Measurements from ENCODE around the gene GPR12. TPM values are rescaled to one million over a fixed set of nuclear protein-coding genes. Genes with fewer than 3 reads are reported as not detected.

The GPR12 gene
- total RNA-seq, 2 donors from 2014 or later: 0.05 TPM; not detected in 1

DNA sequence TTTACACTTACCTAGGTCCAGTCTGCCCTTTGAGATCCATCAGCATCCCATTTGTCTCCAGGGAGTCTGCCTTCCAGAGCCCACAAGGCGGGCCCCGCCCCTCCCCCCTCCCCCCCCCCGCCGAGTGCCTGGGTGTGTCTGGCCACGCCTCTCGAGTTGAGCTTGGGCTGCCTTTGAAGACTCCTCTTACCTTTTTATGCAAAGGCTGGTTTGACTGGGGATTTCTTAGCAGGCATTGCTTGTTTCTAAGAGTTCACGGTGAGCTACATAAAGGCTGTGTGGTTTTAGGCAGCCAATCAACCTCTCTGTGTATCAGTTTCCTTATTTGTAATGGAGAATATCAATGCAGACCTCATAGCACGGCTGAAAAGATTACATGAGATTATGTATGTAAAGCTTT, 11.3 kb downstream of the GPR12 start:
- H3K4me3 ChIP-seq: no peak overlapping the region
- TF ChIP-seq POLR2AphosphoS5 (IDR thresholded peaks at IDR 0.05) (no peak), POLR2A (IDR thresholded peaks at IDR 0.05) (no peak)
- TF ChIP-seq, protein P1, sequence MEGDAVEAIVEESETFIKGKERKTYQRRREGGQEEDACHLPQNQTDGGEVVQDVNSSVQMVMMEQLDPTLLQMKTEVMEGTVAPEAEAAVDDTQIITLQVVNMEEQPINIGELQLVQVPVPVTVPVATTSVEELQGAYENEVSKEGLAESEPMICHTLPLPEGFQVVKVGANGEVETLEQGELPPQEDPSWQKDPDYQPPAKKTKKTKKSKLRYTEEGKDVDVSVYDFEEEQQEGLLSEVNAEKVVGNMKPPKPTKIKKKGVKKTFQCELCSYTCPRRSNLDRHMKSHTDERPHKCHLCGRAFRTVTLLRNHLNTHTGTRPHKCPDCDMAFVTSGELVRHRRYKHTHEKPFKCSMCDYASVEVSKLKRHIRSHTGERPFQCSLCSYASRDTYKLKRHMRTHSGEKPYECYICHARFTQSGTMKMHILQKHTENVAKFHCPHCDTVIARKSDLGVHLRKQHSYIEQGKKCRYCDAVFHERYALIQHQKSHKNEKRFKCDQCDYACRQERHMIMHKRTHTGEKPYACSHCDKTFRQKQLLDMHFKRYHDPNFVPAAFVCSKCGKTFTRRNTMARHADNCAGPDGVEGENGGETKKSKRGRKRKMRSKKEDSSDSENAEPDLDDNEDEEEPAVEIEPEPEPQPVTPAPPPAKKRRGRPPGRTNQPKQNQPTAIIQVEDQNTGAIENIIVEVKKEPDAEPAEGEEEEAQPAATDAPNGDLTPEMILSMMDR (IDR thresholded peaks at IDR 0.05): no peak
- DNase-seq (ENCODE audit: low spot score): no peak
- intact Hi-C loops (cut with DNase I): no loop called here
- H3K27ac ChIP-seq: no peak overlapping the region
- H3K4me1 ChIP-seq (replicated peaks): no peaks in the 10 kb centered on the region
- no peaks in the 10 kb centered on the region for H3K36me3 ChIP-seq
- 27% methylated on average over 8 of the region's 8 CpGs for WGBS
- H3K27me3 ChIP-seq (replicated peaks; ENCODE audit: insufficient read depth): no peaks in the 10 kb centered on the region
- no peaks in the 10 kb centered on the region for H3K9me3 ChIP-seq

DNA sequence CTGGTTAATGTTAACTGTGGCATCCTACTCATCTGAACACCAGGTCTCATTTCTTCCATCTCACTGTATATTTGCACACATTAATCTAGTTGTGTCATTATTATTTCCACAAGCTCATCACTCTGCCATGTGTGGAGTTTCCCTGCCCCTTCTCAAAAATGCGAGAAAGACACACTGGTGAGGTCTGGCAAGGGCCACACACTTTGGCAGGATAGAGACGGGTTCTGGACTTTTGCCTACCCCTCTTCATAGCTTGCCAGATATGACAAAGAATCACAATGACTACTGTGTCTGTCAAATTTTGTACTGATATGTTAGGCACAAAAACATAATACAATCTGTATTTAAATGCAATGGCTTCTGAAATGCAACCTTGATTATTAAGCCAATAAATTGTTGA, 12.9 kb downstream of the GPR12 start:
- H3K36me3 ChIP-seq: no peaks in the 10 kb centered on the region
- intact Hi-C loops (cut with DNase I): no loop called here
- no peaks in the 10 kb centered on the region for H3K4me1 ChIP-seq (replicated peaks)
- no peak for DNase-seq (ENCODE audit: low spot score)
- no peaks in the 10 kb centered on the region for H3K9me3 ChIP-seq
- peaks cover 3% of the 10 kb centered on the region for H3K27me3 ChIP-seq (replicated peaks; ENCODE audit: insufficient read depth)
- no peak overlapping the region for H3K27ac ChIP-seq
- no peak overlapping the region for H3K4me3 ChIP-seq
- no peak for TF ChIP-seq POLR2AphosphoS5 (IDR thresholded peaks at IDR 0.05)
- TF ChIP-seq POLR2A (IDR thresholded peaks at IDR 0.05): no peak
- TF ChIP-seq, protein P1 (IDR thresholded peaks at IDR 0.05): no peak
- 49% methylated on average over 2 of the region's 2 CpGs for WGBS

DNA sequence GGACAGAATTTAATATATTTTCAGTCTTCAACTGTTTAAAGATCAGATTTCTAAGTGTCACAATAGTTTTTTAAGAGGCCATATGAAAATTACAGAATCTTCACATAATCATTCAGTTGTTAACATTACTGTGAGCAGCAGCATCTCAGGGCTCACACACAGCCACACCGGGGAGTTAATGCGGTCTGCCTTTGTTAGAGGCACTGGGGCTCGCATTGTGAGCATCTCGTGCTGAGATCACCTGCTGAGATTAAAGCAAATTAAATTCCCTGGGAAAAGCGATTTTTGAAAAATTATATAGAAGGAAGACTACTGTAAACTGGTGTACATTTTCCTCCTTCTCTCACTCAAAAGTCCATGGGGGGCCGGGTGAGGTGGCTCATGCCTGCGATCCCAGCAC, 16.6 kb downstream of the GPR12 start:
- WGBS: 35% methylated on average over 7 of the region's 7 CpGs

DNA sequence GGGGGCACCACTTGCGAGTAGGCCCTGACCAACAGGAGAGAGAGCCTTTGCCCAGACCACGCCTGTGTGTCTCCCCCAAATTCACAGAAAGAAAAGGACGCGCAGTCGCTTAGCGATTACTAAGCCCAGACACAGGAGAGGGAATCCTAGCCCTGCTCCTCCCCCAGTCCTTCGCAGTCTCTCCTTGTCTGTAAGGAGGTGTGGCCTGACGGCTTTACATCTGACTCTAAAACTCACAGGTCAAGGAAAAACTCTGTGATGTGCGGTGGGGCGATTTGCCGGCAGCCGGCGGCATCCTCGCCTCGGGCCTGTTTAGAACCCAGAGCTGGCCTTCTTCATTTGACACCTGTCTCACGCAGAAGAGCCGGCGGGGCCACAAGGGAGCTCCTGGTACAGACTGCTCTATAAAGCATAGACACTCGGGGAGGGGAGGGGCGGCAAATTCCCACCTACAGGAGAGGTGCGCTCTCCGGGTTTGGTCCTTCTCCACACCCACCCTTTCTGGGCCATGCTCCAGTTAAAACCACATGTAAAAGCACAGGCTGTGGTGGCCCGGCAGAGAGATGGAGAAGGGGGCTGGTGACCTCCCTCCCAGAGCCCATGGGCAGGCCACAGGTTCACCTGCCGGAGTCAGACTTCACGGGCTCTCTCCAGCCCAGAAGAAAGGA, 17.8 kb downstream of the GPR12 start:
- no peak overlapping the region for H3K27ac ChIP-seq
- no peaks in the 10 kb centered on the region for H3K9me3 ChIP-seq
- 30% methylated on average over 24 of the region's 25 CpGs for WGBS
- no peak overlapping the region for H3K4me3 ChIP-seq
- intact Hi-C loops (cut with DNase I): no loop called here
- H3K27me3 ChIP-seq (replicated peaks; ENCODE audit: insufficient read depth): peaks cover 11% of the 10 kb centered on the region
- no peaks in the 10 kb centered on the region for H3K4me1 ChIP-seq (replicated peaks)
- no peak for DNase-seq (ENCODE audit: low spot score)
- no peaks in the 10 kb centered on the region for H3K36me3 ChIP-seq
- TF ChIP-seq, protein P1 (IDR thresholded peaks at IDR 0.05): no peak
- TF ChIP-seq POLR2AphosphoS5 (IDR thresholded peaks at IDR 0.05) (no peak), POLR2A (IDR thresholded peaks at IDR 0.05) (no peak)

More for the DNA sequence above, 16.6 kb downstream of the GPR12 start:
- H3K9me3 ChIP-seq: no peaks in the 10 kb centered on the region
- H3K4me3 ChIP-seq: no peak overlapping the region
- intact Hi-C loops (cut with DNase I): no loop called here
- no peak overlapping the region for H3K27ac ChIP-seq
- TF ChIP-seq, protein P1 (IDR thresholded peaks at IDR 0.05): no peak
- TF ChIP-seq POLR2A (IDR thresholded peaks at IDR 0.05): no peak
- no peaks in the 10 kb centered on the region for H3K4me1 ChIP-seq (replicated peaks)
- H3K36me3 ChIP-seq: no peaks in the 10 kb centered on the region
- no peak for DNase-seq (ENCODE audit: low spot score)
- peaks cover 11% of the 10 kb centered on the region for H3K27me3 ChIP-seq (replicated peaks; ENCODE audit: insufficient read depth)

DNA sequence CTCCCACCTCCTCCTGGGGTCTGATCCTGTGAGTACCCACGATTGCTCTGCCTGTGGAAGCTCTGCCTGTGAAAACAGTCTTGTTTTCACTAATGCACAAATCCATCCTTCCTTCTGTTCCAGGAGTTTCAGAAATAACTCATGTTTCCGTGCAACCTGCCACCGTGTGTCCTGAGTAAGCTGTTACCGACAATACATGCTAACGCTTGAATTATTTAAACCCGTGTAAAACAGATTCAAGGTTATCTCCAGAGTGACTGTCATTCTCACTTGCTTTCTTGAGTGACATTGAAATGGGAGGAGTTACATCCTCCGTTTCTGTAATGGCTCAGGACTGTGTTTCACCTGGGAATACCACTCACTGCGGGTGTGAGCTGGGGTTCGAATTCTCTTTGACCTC, 24.9 kb downstream of the GPR12 start:
- WGBS: 72% methylated on average over 9 of the region's 9 CpGs
- no peak overlapping the region for H3K4me3 ChIP-seq
- no peaks in the 10 kb centered on the region for H3K4me1 ChIP-seq (replicated peaks)
- H3K9me3 ChIP-seq: no peaks in the 10 kb centered on the region
- no peak for DNase-seq (ENCODE audit: low spot score)
- TF ChIP-seq POLR2A (IDR thresholded peaks at IDR 0.05): no peak
- TF ChIP-seq POLR2AphosphoS5 (IDR thresholded peaks at IDR 0.05): no peak
- TF ChIP-seq, protein P1 (IDR thresholded peaks at IDR 0.05): no peak
- intact Hi-C loops (cut with DNase I): no loop called here
- no peak overlapping the region for H3K27ac ChIP-seq
- H3K27me3 ChIP-seq (replicated peaks; ENCODE audit: insufficient read depth): no peaks in the 10 kb centered on the region
- no peaks in the 10 kb centered on the region for H3K36me3 ChIP-seq
